ENCODE data around the gene DNAH10. TPM values are rescaled to one million over a fixed set of nuclear protein-coding genes. Genes with fewer than 3 reads are reported as not detected.

Gene DNAH10
- total RNA-seq, 1 donor from 2014 or later = 1.0 TPM

- peaks cover 2% of the 10 kb centered on the region for H3K4me1 Mint-ChIP-seq (ENCODE audit: low read depth)
- H3K36me3 Mint-ChIP-seq (ENCODE audit: insufficient read depth) = no peaks in the 10 kb centered on the region
- peaks cover 8% of the 10 kb centered on the region for H3K27me3 Mint-ChIP-seq
- no peaks in the 10 kb centered on the region for H3K9me3 Mint-ChIP-seq (ENCODE audit: low read depth)
- no peak overlapping the region for H3K27ac Mint-ChIP-seq
- no peak overlapping the region for H3K4me3 Mint-ChIP-seq (ENCODE audit: low read depth)
- TF ChIP-seq CTCF (IDR thresholded peaks at IDR 0.05; ENCODE audit: unreplicated experiment) = no peak
- DNase-seq (ENCODE audit: low spot score, unreplicated experiment) = no peak
Observed at GRCh38 chr12:123858176-123858575, 96.1 kb downstream of the DNAH10 start.

- Mint-ChIP-seq H3K4me3 (ENCODE audit: low read depth) (no peak overlapping the region), H3K27me3 (peaks cover 3% of the 10 kb centered on the region), H3K27ac (no peak overlapping the region), H3K36me3 (ENCODE audit: insufficient read depth) (no peaks in the 10 kb centered on the region), H3K4me1 (ENCODE audit: low read depth) (peaks cover 2% of the 10 kb centered on the region), H3K9me3 (ENCODE audit: low read depth) (no peaks in the 10 kb centered on the region)
- DNase-seq (ENCODE audit: low spot score, unreplicated experiment) = no peak
- no peak for TF ChIP-seq CTCF (IDR thresholded peaks at IDR 0.05; ENCODE audit: unreplicated experiment)
Observed at GRCh38 chr12:123859035-123859434, 96.9 kb downstream of the DNAH10 start.

- no peak for DNase-seq (ENCODE audit: low spot score, unreplicated experiment)
- H3K4me1 Mint-ChIP-seq (ENCODE audit: low read depth) = peaks cover 2% of the 10 kb centered on the region
- no peaks in the 10 kb centered on the region for H3K9me3 Mint-ChIP-seq (ENCODE audit: low read depth)
- no peak overlapping the region for H3K4me3 Mint-ChIP-seq (ENCODE audit: low read depth)
- peaks cover 2% of the 10 kb centered on the region for H3K27me3 Mint-ChIP-seq
- no peak for TF ChIP-seq CTCF (IDR thresholded peaks at IDR 0.05; ENCODE audit: unreplicated experiment)
- H3K27ac Mint-ChIP-seq = no peak overlapping the region
- H3K36me3 Mint-ChIP-seq (ENCODE audit: insufficient read depth) = no peaks in the 10 kb centered on the region
Observed at GRCh38 chr12:123860377-123860776, 98.3 kb downstream of the DNAH10 start.

- no peaks in the 10 kb centered on the region for H3K9me3 Mint-ChIP-seq (ENCODE audit: low read depth)
- H3K27me3 Mint-ChIP-seq = peaks cover 2% of the 10 kb centered on the region
Observed at GRCh38 chr12:123861392-123861791, 99.3 kb downstream of the DNAH10 start.

GRCh38 chr12:123867141-123867540 lies 105.0 kb downstream of the DNAH10 start:
- no peak for DNase-seq (ENCODE audit: low spot score, unreplicated experiment)
- Mint-ChIP-seq H3K27me3 (peaks cover 29% of the 10 kb centered on the region), H3K27ac (no peak overlapping the region), H3K4me3 (ENCODE audit: low read depth) (no peak overlapping the region), H3K36me3 (ENCODE audit: insufficient read depth) (no peaks in the 10 kb centered on the region), H3K9me3 (ENCODE audit: low read depth) (no peaks in the 10 kb centered on the region), H3K4me1 (ENCODE audit: low read depth) (no peaks in the 10 kb centered on the region)
- TF ChIP-seq CTCF (IDR thresholded peaks at IDR 0.05; ENCODE audit: unreplicated experiment) = no peak

More at GRCh38 chr12:123861392-123861791, 99.3 kb downstream of the DNAH10 start:
- Mint-ChIP-seq H3K4me3 (ENCODE audit: low read depth) (no peak overlapping the region), H3K4me1 (ENCODE audit: low read depth) (peaks cover 2% of the 10 kb centered on the region), H3K36me3 (ENCODE audit: insufficient read depth) (no peaks in the 10 kb centered on the region), H3K27ac (no peak overlapping the region)
- DNase-seq (ENCODE audit: low spot score, unreplicated experiment) = no peak
- TF ChIP-seq CTCF (IDR thresholded peaks at IDR 0.05; ENCODE audit: unreplicated experiment) = no peak

Measured in progenitor cell of endocrine pancreas (in vitro differentiated cells).